HFF-Myc (cell line): ENCODE results near the gene ADSL.

Source experiments
- DNase-seq: peaks from one replicate; pipeline ENCODE4 v3.0.0-alpha.2; 2011; ENCODE audit warnings: low read depth; ENCODE audit errors: extremely low read depth
- H3K4me3 ChIP-seq: replicated peaks from 2 replicates; pipeline ENCODE4 v1.5.1; 2011; ENCODE audit warnings: low read depth, mild to moderate bottlenecking, control low read depth, low read length
- CTCF ChIP-seq: IDR thresholded peaks from 2 replicates; pipeline ENCODE4 v1.5.1; 2012; ENCODE audit warnings: mild to moderate bottlenecking, low read depth, low read length, control low read depth; ENCODE audit errors: missing control alignments

ADSL gene

DNA sequence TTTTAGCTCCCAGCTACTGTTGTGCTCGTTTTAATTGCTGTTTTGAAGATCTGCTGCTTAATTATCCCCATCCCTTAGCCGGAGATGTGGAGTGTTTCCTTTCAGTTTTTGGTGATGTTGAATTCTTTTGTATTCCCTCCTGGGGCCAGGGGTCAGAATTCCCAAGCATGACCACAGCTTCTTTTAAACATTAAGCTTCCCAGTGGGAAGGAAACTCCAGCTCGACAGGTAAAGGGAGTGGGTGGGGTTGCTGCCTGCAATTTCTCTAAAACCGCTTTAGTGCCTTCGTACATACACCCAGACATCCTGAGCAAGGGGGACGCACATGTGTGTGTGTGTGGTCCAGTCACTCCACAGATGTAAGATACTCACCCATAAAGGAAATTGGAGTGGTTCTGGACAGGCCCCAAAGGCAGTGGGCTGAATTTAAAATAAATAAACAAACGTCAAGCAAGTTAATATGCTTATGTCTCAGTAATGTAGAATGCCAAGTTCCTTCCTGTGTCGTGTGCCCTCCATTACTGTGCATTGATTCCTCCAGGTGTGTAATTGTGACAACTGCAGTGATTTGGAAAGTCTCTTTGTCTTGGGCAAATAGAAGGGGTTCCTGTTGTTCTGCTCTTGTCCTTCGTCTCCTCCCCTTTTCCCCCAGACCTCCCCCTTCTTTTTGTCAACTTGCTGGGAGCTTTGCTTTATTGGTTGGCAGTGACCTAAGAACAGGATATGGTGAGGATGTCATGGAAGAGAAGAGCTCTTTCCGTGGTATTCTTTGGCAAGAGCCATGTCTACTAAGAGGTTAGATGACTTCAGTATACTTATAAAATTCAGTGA lies 19.2 kb upstream of the ADSL start:
- H3K4me3 ChIP-seq: no peak overlapping the region
- TF ChIP-seq CTCF: no peak
- no peak for DNase-seq

- no peak overlapping the region for H3K4me3 ChIP-seq
- TF ChIP-seq CTCF: no peak
- DNase-seq: no peak
Observed at GRCh38 chr22:40328546-40329456, 17.5 kb upstream of the ADSL start.

DNA sequence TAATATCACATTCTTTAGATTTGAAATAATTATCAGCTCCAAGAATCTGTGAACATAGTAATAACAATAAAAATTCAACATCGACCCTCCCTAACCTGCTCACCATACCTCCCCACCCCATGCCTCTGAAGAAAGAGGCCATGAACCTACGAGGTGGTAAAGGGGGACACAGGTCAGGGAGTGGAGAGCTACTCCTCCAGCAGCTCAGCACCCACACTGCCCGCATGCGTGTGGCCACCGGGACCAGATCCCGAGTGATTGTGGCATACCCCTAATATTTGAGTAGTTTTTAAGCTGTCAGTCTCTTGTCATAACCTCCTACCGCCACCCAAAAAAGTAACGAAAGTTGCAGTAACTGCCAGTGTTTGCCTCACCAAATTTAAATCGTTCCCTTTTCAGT lies 16.8 kb upstream of the ADSL start:
- H3K4me3 ChIP-seq: no peak overlapping the region
- DNase-seq: no peak
- TF ChIP-seq CTCF: no peak

GRCh38 chr22:40330086-40330485 lies 16.2 kb upstream of the ADSL start:
- TF ChIP-seq CTCF: no peak
- no peak for DNase-seq
- H3K4me3 ChIP-seq: no peak overlapping the region

- no peak for TF ChIP-seq CTCF
- H3K4me3 ChIP-seq: no peak overlapping the region
- no peak for DNase-seq
Observed at GRCh38 chr22:40330615-40331014, 15.7 kb upstream of the ADSL start.

DNA sequence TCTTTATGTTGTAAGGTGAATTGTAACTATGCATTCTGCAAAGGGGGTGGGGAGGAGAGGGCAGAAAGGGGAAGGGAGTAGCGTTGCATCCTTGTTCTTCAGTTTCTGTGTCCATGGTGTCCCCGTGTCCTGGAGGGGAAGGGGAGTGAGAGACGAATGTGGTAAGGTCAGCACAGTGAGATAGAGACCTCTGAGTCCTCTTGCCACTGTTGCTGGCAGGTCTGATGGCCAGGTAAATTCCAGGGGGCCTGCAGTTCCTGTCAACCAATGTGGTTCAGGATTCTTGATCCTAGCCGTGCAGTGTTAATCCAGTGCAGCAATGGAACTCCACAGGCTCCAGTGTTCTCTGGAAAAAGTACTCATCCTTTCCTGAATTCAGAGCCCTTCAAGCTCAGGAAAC lies 14.6 kb upstream of the ADSL start:
- no peak overlapping the region for H3K4me3 ChIP-seq
- no peak for DNase-seq
- TF ChIP-seq CTCF: no peak
